Activated CD4-positive, alpha-beta T cell treated with anti-CD3 and anti-CD28 coated beads for 1 hour (primary cell): Measurements from ENCODE around the gene MDGA2.
"Not testable (repeated sequence)": the region's sequence is repeated elsewhere in the genome, so short reads cannot be mapped to it uniquely, and the experiment has no call there.

ENCODE experiments used
- DNase-seq: peaks from one replicate; pipeline ENCODE4 v3.0.0-alpha.2; 2020

Gene MDGA2

GRCh38 chr14:47302121-47302520 is 373.3 kb downstream of the MDGA2 start:
- DNase-seq = no peak

DNA sequence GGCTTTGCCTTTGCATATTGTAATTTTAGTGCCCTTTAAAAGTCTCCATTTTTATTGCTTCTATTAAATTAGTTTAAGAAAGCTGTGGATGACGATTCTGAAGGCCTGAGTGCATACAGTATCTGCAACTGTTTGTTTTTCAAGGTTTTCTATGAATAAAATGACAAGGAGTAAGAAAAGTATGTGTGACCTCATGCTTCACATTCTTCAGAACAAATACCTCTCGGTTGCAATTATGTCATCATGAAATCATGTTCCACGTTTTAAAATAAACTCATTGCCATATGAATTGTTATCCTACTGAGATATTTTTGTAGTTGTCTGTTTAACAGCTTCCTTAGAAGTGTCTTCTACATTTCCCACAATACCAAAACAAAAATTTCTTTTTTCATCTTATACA is 374.6 kb downstream of the MDGA2 start:
- no peak for DNase-seq

DNA sequence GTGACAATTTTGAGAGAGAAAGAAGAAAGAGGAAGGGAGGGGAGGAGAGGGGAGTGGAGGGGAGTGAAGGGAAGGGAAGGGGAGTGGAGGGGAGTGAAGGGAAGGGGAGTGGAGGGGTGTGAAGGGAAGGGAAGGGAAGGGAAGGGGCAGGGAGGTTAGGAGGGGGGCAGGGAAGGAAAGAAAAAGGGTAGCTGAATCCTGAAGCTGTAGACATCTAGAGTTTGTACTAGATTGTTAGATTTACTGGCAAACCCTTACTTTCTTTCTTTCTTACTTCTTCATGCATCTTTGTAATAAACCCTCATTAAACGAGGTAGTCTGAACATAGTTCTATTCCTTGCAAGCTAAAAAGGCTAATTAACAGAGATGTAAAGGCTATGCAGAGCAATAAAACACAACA is 378.0 kb downstream of the MDGA2 start:
- no peak for DNase-seq

- DNase-seq = no peak
Observed at GRCh38 chr14:47284283-47284682, 391.1 kb downstream of the MDGA2 start.

- not testable (repeated sequence) for DNase-seq
Observed at GRCh38 chr14:47281761-47282160, 393.6 kb downstream of the MDGA2 start.

- no peak for DNase-seq
Observed at GRCh38 chr14:47278233-47278842, 397.1 kb downstream of the MDGA2 start.

- no peak for DNase-seq
Observed at GRCh38 chr14:47277703-47278102, 397.7 kb downstream of the MDGA2 start.

GRCh38 chr14:47276931-47277330 is 398.5 kb downstream of the MDGA2 start:
- DNase-seq = no peak

DNA sequence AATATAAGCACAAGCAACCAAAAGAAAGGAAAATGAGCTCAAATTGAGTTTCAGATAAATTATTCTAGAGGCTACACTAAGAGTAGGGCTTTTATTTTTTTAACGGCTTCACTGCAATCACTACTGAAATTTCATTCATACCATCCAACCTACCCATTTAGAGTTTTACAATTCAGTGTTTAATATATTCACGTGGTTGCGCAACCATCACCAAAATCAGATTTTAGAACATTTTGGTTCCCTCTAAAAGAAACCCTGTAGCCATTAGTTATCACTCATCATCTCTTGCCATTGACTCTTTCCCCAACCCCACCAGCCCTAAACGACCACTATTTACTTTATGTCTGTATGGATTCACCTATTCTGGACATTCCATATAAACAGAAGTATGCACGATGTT is 401.5 kb downstream of the MDGA2 start:
- DNase-seq = no peak

GRCh38 chr14:47270715-47271114 is 404.7 kb downstream of the MDGA2 start:
- no peak for DNase-seq

DNA sequence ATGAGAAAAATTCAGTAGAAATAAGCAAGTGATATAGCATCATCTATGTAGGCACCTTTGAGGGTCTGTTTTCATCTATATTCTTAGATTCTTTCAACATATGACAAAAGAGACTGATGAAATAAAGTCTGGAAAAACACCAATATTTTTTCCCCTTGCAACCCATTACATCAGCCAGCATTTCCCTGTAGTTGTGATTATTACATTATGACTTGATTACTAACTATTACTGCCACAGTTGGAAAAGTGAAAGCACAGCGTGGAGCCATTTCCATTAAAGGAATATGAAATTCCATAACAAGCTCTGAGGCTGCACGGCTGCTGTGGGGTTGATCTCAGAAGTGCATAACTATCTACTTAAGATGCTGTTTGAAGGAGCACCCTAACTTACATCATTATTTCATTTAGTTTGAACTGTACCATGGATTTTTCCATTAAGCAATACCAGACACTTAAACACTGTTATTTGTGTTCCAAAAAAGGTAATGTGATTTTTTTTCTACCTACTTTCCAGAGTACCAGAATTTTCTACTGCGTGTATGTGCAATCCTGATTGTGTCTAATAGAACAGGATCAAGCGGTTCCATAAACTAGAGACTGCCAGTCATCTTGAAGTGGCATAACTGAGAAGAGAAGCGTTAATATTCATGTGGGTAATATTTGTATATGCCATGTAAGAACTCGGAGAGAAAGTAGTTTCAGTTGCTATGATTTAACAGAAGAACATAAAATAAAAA is 405.5 kb downstream of the MDGA2 start:
- no peak for DNase-seq

- no peak for DNase-seq
Observed at GRCh38 chr14:47264842-47265241, 410.6 kb downstream of the MDGA2 start.

- DNase-seq = no peak
Observed at GRCh38 chr14:47262801-47263200, 412.6 kb downstream of the MDGA2 start.

DNA sequence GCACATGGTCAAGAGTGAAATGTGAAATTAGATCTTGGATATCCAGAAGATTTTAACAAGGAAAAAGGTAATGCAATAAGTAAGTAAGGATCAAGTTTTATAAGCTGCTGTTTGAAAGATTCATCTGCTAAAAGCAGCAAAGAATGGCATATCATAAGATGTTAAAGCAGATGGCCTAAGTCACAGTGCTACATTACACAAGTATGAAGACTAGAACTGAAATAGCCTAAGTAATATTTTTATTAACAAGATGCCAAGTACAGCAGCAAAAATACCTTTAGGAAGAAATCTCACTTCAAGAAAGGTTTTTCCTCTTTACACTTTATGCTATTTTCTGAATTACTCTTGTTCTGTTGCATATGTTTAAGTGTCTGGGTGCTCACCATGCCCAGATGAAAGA is 414.1 kb downstream of the MDGA2 start:
- DNase-seq = no peak

- no peak for DNase-seq
Observed at GRCh38 chr14:47259796-47260195, 415.6 kb downstream of the MDGA2 start.

GRCh38 chr14:47257013-47257412 is 418.4 kb downstream of the MDGA2 start:
- DNase-seq = no peak

DNA sequence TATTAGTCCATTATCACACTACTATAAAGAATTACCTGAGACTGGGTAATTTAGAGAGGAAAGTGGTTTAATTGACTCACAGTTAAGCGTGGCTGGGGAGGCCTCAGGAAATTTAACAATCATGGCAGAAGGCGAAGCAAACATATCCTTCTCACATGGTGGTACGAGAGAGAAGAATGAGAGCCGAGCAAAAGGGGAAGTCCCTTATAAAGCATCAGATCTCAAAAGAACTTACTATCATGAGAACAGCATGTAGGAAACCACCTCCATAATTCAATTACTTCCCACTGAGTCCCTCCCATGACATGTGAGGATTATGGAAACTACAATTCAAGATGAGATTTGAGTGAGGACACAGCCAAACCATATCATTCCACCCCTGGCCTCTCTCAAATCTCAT is 422.6 kb downstream of the MDGA2 start:
- no peak for DNase-seq

DNA sequence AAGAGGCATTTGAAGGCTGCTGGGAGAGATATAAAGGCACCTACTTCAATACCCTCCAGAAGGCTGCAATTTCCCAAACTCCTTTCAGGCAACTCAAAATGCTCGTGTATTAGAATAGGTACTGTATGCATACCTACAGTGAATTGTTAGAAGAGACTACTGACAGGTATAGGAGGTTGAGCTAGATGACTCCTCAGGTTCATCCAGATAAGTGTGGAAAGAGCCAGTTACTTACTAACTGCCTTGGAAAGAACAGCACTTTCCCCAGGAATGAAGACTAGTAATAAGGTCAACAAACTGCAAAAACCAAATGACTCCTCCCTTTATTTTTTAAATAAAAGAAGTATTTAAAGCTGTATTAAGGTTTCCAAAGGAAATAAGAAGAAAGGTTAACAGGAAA is 429.0 kb downstream of the MDGA2 start:
- no peak for DNase-seq

- DNase-seq = not testable (repeated sequence)
Observed at GRCh38 chr14:47242579-47242978, 432.8 kb downstream of the MDGA2 start.

- DNase-seq = no peak
Observed at GRCh38 chr14:47240748-47241437, 434.5 kb downstream of the MDGA2 start.

DNA sequence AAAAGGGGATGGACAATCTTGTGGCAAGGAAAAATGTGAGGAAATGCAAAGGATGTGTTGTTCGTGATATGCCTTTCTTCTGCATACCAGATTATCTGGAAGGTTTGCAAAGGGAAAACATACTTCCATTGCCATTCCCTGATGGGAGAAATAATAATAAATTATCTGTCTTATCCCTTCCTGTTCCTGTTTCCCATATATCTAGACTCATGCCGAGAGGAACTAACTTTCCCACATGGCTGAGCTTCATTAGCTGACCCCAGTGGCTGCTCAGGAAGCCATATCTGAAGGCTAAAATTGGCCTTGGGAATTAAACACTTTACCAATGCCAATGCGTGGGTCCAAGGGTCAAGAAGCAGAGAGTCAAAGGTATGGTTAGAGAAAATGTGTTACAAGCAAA is 439.8 kb downstream of the MDGA2 start:
- DNase-seq = no peak

- no peak for DNase-seq
Observed at GRCh38 chr14:47226877-47227520, 448.4 kb downstream of the MDGA2 start.

DNA sequence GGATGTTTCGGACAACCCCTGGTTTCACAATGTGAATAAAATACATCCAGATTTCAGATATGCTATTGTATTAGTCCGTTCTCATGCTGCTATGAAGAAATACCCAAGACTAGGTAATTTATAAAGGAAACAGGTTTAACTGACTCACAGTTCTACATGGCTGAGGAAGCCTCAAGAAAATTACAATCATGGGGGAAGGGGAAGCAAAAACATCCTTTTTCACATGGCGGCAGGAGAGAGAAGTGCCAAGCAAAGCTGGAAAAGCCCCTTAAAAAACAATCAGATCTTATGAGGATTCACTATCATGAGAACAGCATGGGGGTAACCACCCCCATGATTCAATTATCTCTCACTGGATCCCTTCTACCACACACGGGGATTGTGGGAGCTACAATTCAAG is 451.7 kb downstream of the MDGA2 start:
- no peak for DNase-seq

DNA sequence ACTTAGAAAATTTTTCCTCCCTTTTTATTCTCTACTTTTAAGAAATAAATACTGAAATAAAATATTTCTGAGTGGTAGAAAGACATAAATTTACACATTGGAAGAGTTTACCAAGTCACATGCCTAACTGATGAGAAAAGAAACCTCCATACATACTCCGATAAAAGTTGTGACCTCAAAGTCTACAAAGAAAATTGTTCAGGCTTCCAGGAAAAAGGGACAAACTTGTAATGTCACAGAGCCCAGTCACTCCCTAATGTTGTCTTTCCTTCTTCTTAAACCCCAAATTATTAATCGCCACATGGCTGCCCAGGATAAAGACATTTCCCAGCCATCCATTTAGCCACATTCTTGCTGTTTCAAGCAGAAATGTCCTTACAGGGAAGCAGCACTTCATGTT is 455.3 kb downstream of the MDGA2 start:
- DNase-seq = no peak
